ENCODE results near the gene FAM98C.
A peak's percentile ranks its signal among the peaks of the same experiment; 100 is the strongest.
"Not testable (repeated sequence)": the region's sequence is repeated elsewhere in the genome, so short reads cannot be mapped to it uniquely, and the experiment has no call there.

FAM98C gene

GRCh38 chr19:38409631-38410133 is 6.8 kb downstream of the FAM98C start:
- H3K27ac ChIP-seq = no peak overlapping the region
- no peaks in the 10 kb centered on the region for H3K9me3 ChIP-seq (replicated peaks in 1 of 11)
- H3K9ac ChIP-seq = no peak overlapping the region
- 0 out of 22 replicates have a peak overlapping the region, but pooled peaks of 1 of the 11 experiments have one; percentile 2 for H3K4me2 ChIP-seq
- no peak for TF ChIP-seq Cebpa-rat (IDR thresholded peaks at IDR 0.05)
- H3K27me3 ChIP-seq = no peaks in the 10 kb centered on the region
- no peak overlapping the region for H3K4me3 ChIP-seq
- H3K4me1 ChIP-seq = peaks cover 0 to 10% (median 0%) of the 10 kb centered on the region in 10 experiments; a peak in 3 of 20 replicates
- H4K20me1 ChIP-seq = peaks cover 0 to 8% (median 0%) of the 10 kb centered on the region in 11 experiments; a peak in 2 of 22 replicates
- H3K36me3 ChIP-seq = peaks cover 6 to 94% (median 15%) of the 10 kb centered on the region in 11 experiments; a peak in 18 of 22 replicates

GRCh38 chr19:38410407-38410806 is 7.5 kb downstream of the FAM98C start:
- H3K4me2 ChIP-seq = not testable (repeated sequence)

DNA sequence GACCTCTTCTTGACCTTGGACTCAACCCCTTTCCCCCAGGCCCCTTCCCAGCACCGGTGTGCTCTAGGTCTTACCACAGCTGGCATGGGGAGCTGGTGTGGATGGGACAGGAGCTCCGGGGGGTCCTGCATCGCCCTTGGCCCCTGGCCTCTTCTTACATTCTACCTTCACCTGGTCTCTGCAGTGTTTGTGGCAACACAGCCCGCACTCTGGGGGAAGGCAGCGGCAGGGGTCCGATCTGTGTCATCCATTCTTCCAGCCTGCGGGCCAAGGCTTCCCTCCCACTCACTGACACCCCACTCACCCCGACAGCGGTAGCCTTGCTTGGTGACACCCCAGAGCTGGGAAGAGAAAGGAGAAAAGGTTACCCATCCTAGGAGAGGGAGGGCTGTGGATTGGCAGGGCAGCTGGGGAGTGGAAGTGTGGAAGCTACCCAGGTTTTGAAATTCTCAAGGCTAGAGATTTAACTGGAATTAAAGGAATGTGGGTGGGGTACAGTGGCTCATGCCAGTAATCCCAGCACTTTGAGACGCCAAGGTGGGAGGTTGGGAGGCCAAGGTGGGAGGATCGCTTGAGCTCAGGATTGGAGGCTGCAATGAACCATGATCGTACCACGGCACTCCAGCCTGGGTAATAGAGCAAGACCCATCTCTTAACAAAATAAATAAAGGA is 8.3 kb downstream of the FAM98C start:
- TF ChIP-seq Cebpa-rat (IDR thresholded peaks at IDR 0.05) = no peak
- no peak overlapping the region for H3K9ac ChIP-seq

More at GRCh38 chr19:38410407-38410806, 7.5 kb downstream of the FAM98C start:
- not testable (repeated sequence) for H3K4me3 ChIP-seq; H3K4me1 ChIP-seq; H3K27ac ChIP-seq; H3K9ac ChIP-seq; H3K27me3 ChIP-seq; H3K9me3 ChIP-seq (replicated peaks in 1 of 11); H4K20me1 ChIP-seq
- peaks cover 6 to 94% (median 13%) of the 10 kb centered on the region in 11 experiments; a peak in 18 of 22 replicates for H3K36me3 ChIP-seq

GRCh38 chr19:38411898-38412297 is 9.0 kb downstream of the FAM98C start:
- peaks cover 2 to 97% (median 5%) of the 10 kb centered on the region in 11 experiments; a peak in 18 of 22 replicates for H3K36me3 ChIP-seq
- H3K4me1 ChIP-seq = peaks cover 0 to 13% (median 1%) of the 10 kb centered on the region in 10 experiments; a peak in 13 of 20 replicates
- not testable (repeated sequence) for H3K27me3 ChIP-seq; H4K20me1 ChIP-seq; H3K4me2 ChIP-seq; H3K9ac ChIP-seq; H3K4me3 ChIP-seq; H3K27ac ChIP-seq; H3K9me3 ChIP-seq (replicated peaks in 1 of 11)

More for the DNA sequence above, 8.3 kb downstream of the FAM98C start:
- Histone ChIP-seq H3K9me3 (replicated peaks in 1 of 11) (no peaks in the 10 kb centered on the region), H3K4me2 (no peak overlapping the region), H3K36me3 (peaks cover 6 to 97% (median 12%) of the 10 kb centered on the region in 11 experiments; a peak in 18 of 22 replicates), H3K27ac (no peak overlapping the region), H4K20me1 (no peaks in the 10 kb centered on the region; a peak in 1 of 22 replicates), H3K4me3 (no peak overlapping the region), H3K27me3 (no peaks in the 10 kb centered on the region), H3K4me1 (peaks cover 0 to 10% (median 0%) of the 10 kb centered on the region in 10 experiments; a peak in 2 of 20 replicates)

- H3K9me3 ChIP-seq (replicated peaks in 1 of 11) = no peaks in the 10 kb centered on the region
- no peak for TF ChIP-seq Cebpa-rat (IDR thresholded peaks at IDR 0.05)
- H3K36me3 ChIP-seq = peaks cover 0 to 92% (median 0%) of the 10 kb centered on the region in 11 experiments; a peak in 6 of 22 replicates
- H3K4me1 ChIP-seq = peaks cover 5 to 19% (median 7%) of the 10 kb centered on the region in 10 experiments
- no peak overlapping the region for H3K9ac ChIP-seq
- no peaks in the 10 kb centered on the region for H3K27me3 ChIP-seq
- no peaks in the 10 kb centered on the region; a peak in 1 of 22 replicates for H4K20me1 ChIP-seq
- no peak overlapping the region for H3K4me3 ChIP-seq
- H3K4me2 ChIP-seq = no peak overlapping the region
- H3K27ac ChIP-seq = no peak overlapping the region
Observed at GRCh38 chr19:38412491-38412890, 9.6 kb downstream of the FAM98C start.

DNA sequence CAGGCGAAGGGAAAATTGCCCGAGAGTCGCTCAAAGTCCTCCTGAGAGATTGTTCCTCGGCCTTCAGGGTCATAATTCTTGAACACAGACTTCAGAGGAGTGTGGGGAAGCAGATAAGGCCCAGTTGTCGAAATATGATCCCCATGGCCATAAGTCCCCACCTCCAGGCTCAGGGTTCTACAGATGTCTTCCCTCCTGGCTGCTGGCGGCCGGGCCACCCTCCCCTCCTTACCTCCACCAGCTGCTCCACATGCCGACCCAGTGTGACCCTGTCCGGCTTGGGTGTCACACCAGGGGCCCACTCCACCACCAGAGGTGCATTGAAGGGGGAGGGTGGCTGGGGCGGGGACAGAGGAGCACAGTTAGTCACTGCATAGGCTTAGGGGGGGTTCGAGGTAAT is 10.1 kb downstream of the FAM98C start:
- H3K9ac ChIP-seq = no peak overlapping the region
- H3K27ac ChIP-seq = no peak overlapping the region
- no peak overlapping the region for H3K4me3 ChIP-seq
- TF ChIP-seq Cebpa-rat (IDR thresholded peaks at IDR 0.05) = no peak
- peaks cover 0 to 91% (median 0%) of the 10 kb centered on the region in 11 experiments; a peak in 5 of 22 replicates for H3K36me3 ChIP-seq
- no peaks in the 10 kb centered on the region; a peak in 1 of 22 replicates for H4K20me1 ChIP-seq
- H3K4me1 ChIP-seq = peaks cover 10 to 24% (median 12%) of the 10 kb centered on the region in 10 experiments
- H3K4me2 ChIP-seq = no peak overlapping the region
- no peaks in the 10 kb centered on the region for H3K9me3 ChIP-seq (replicated peaks in 1 of 11)
- H3K27me3 ChIP-seq = no peaks in the 10 kb centered on the region

DNA sequence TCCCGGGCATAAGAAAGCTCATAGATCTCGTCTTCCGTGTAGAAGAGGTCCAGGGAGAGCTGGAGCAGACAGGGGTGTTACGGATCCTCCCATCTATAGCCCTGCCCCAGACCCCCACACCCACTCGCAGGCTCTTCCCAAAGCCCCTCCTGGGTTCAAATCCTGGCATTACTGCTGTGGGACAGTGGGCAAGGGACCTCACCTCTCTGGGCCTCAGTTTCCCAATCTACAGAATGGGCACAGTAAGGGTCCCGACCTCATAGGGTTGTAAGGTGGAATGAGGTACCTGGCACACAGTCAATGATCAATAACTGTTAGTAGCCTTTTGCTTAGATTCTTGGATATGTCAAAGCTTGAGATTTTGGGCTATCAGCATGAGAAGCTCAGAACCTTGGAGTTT is 10.5 kb downstream of the FAM98C start:
- H4K20me1 ChIP-seq = no peaks in the 10 kb centered on the region; a peak in 1 of 22 replicates
- peaks cover 0 to 86% (median 0%) of the 10 kb centered on the region in 11 experiments; a peak in 5 of 22 replicates for H3K36me3 ChIP-seq
- no peak overlapping the region for H3K4me3 ChIP-seq
- no peak overlapping the region for H3K4me2 ChIP-seq
- no peaks in the 10 kb centered on the region for H3K9me3 ChIP-seq (replicated peaks in 1 of 11)
- no peak overlapping the region for H3K27ac ChIP-seq
- H3K9ac ChIP-seq = no peak overlapping the region
- TF ChIP-seq Cebpa-rat (IDR thresholded peaks at IDR 0.05) = no peak
- no peaks in the 10 kb centered on the region for H3K27me3 ChIP-seq
- H3K4me1 ChIP-seq = peaks cover 14 to 29% (median 16%) of the 10 kb centered on the region in 10 experiments

DNA sequence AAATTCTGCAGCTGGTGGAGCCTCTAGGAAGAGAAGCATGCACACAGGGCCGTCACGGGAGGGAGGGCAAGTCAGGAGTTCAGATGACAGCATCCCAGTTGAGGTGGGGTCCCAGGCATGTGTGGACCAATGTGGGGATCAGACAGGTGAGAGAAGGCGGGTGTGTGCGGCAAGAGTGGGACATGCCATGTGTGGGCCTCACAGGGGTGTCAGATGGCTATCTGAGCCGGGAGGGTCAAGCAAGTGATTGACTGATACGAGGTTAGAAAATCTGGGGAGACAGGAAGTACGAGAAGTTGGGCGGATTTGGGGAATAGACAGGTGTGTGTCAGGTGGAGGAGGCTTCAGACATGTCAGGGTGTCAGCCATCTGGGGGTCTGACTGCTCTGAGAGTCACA is 14.3 kb downstream of the FAM98C start:
- Histone ChIP-seq H3K4me1 (peaks cover 19 to 27% (median 22%) of the 10 kb centered on the region in 10 experiments), H3K9me3 (replicated peaks in 1 of 11) (no peaks in the 10 kb centered on the region), H3K4me2 (peak overlapping the region; percentile 86 to 96 (median 92)), H3K27ac (peak overlapping the region in 4 of 11 experiments; percentile 17 to 54 (median 20); a peak in 6 of 22 replicates), H3K4me3 (peak overlapping the region in 2 of 10 experiments; percentile 52 to 57; a peak in 2 of 20 replicates), H3K9ac (peak overlapping the region in 3 of 11 experiments; percentile 7 to 54 (median 23); a peak in 3 of 22 replicates), H3K27me3 (no peaks in the 10 kb centered on the region), H4K20me1 (peaks cover 0 to 3% (median 0%) of the 10 kb centered on the region in 11 experiments; a peak in 4 of 22 replicates), H3K36me3 (peaks cover 0 to 77% (median 0%) of the 10 kb centered on the region in 11 experiments; a peak in 6 of 22 replicates)
- no peak for TF ChIP-seq Cebpa-rat (IDR thresholded peaks at IDR 0.05)

Data from BLaER1 treated with 17β-estradiol and CSF1 and Interleukin-3, amounts not matched to agents 10 nM and 100 nM (cell line).